ENCODE data around the gene ADAP1. TPM values are rescaled to one million over a fixed set of nuclear protein-coding genes. Genes with fewer than 3 reads are reported as not detected.

The ADAP1 gene
- total RNA-seq, 2 donors from 2014 or later: 3.8 to 6.5 TPM

GRCh38 chr7:893686-894085 is 60.8 kb downstream of the ADAP1 start:
- Histone ChIP-seq H3K27ac (ENCODE audit: low read depth, low read length) (no peak overlapping the region), H3K9me3 (ENCODE audit: control insufficient read depth, low read length) (no peaks in the 10 kb centered on the region), H3K36me3 (ENCODE audit: control insufficient read depth, insufficient read depth, low read length) (peaks cover 52% of the 10 kb centered on the region), H3K27me3 (ENCODE audit: control insufficient read depth, insufficient read depth, low read length, poor library complexity, severe bottlenecking) (no peaks in the 10 kb centered on the region), H3K4me1 (ENCODE audit: control insufficient read depth, insufficient read depth, low read length) (no peaks in the 10 kb centered on the region), H3K4me3 (ENCODE audit: low read length) (no peak overlapping the region), H3K9ac (ENCODE audit: extremely low read depth, low read length, poor library complexity, severe bottlenecking) (no peak overlapping the region)
- H3K27ac Mint-ChIP-seq: no peak overlapping the region
- DNase-seq: no peak
- 94 to 96% methylated on average over 10 to 19 of the region's 19 CpGs for WGBS, 2 experiments (ENCODE audit: insufficient coverage in 1 of 2, insufficient read length in 1 of 2)
- no peak overlapping the region for H3K4me3 Mint-ChIP-seq
- H3K4me1 Mint-ChIP-seq: no peaks in the 10 kb centered on the region
- no peak for TF ChIP-seq CTCF (conservative IDR thresholded peaks at IDR 0.05)
- H3K9me3 Mint-ChIP-seq: no peaks in the 10 kb centered on the region
- peaks cover 58% of the 10 kb centered on the region for H3K36me3 Mint-ChIP-seq (ENCODE audit: low read depth)
- H3K27me3 Mint-ChIP-seq (ENCODE audit: insufficient read depth): no peaks in the 10 kb centered on the region

GRCh38 chr7:892648-893593 is 61.6 kb downstream of the ADAP1 start:
- DNase-seq: no peak
- Mint-ChIP-seq H3K36me3 (ENCODE audit: low read depth) (peaks cover 63% of the 10 kb centered on the region), H3K27ac (no peak overlapping the region), H3K27me3 (ENCODE audit: insufficient read depth) (no peaks in the 10 kb centered on the region), H3K4me1 (no peaks in the 10 kb centered on the region), H3K4me3 (no peak overlapping the region), H3K9me3 (no peaks in the 10 kb centered on the region)
- Histone ChIP-seq H3K9me3 (ENCODE audit: control insufficient read depth, low read length) (no peaks in the 10 kb centered on the region), H3K27me3 (ENCODE audit: control insufficient read depth, insufficient read depth, low read length, poor library complexity, severe bottlenecking) (no peaks in the 10 kb centered on the region), H3K27ac (ENCODE audit: low read depth, low read length) (no peak overlapping the region), H3K9ac (ENCODE audit: extremely low read depth, low read length, poor library complexity, severe bottlenecking) (no peak overlapping the region), H3K36me3 (ENCODE audit: control insufficient read depth, insufficient read depth, low read length) (peaks cover 60% of the 10 kb centered on the region), H3K4me3 (ENCODE audit: low read length) (no peak overlapping the region), H3K4me1 (ENCODE audit: control insufficient read depth, insufficient read depth, low read length) (no peaks in the 10 kb centered on the region)
- 95 to 100% methylated on average over 11 to 32 of the region's 48 CpGs for WGBS, 2 experiments (ENCODE audit: insufficient coverage in 1 of 2, insufficient read length in 1 of 2)
- no peak for TF ChIP-seq CTCF (conservative IDR thresholded peaks at IDR 0.05)

DNA sequence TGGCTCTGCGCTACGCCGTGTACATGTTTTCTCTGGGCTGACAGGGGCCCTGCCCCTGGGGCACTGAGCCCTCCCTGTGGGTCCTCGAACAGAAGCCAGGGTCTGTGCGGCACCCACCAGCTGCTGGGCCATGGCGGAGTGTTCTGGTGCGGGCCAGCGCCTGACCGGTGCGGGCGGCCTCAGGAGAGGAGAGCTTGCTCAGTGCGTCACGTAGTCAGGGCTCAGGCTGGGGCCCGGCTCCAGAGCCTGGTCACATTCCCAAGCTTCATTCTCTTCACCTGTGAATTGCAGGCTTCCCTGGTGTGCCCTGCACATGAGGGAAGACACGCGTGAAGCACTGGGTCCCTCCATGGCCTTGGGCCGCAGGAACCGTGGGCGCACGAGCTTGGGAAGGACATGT is 62.7 kb downstream of the ADAP1 start:
- 95 to 96% methylated on average over 19 to 20 of the region's 20 CpGs for WGBS, 2 experiments (ENCODE audit: insufficient coverage in 1 of 2, insufficient read length in 1 of 2)
- H3K4me1 Mint-ChIP-seq: no peaks in the 10 kb centered on the region
- Histone ChIP-seq H3K4me3 (ENCODE audit: low read length) (no peak overlapping the region), H3K9ac (ENCODE audit: extremely low read depth, low read length, poor library complexity, severe bottlenecking) (no peak overlapping the region), H3K36me3 (ENCODE audit: control insufficient read depth, insufficient read depth, low read length) (peaks cover 66% of the 10 kb centered on the region), H3K4me1 (ENCODE audit: control insufficient read depth, insufficient read depth, low read length) (no peaks in the 10 kb centered on the region), H3K27me3 (ENCODE audit: control insufficient read depth, insufficient read depth, low read length, poor library complexity, severe bottlenecking) (no peaks in the 10 kb centered on the region), H3K27ac (ENCODE audit: low read depth, low read length) (no peak overlapping the region), H3K9me3 (ENCODE audit: control insufficient read depth, low read length) (no peaks in the 10 kb centered on the region)
- H3K36me3 Mint-ChIP-seq (ENCODE audit: low read depth): peaks cover 66% of the 10 kb centered on the region
- H3K27ac Mint-ChIP-seq: no peak overlapping the region
- DNase-seq: no peak
- no peaks in the 10 kb centered on the region for H3K9me3 Mint-ChIP-seq
- H3K27me3 Mint-ChIP-seq (ENCODE audit: insufficient read depth): no peaks in the 10 kb centered on the region
- no peak for TF ChIP-seq CTCF (conservative IDR thresholded peaks at IDR 0.05)
- no peak overlapping the region for H3K4me3 Mint-ChIP-seq
